H9 (cell line): Measurements from ENCODE around the gene LRRN4. TPM values are rescaled to one million over a fixed set of nuclear protein-coding genes. Genes with fewer than 3 reads are reported as not detected.

Source experiments
- DNase-seq: peaks from one replicate; pipeline ENCODE4 v3.0.0-alpha.2; 2017
- H2AFZ ChIP-seq: one replicate; pipeline ENCODE4 v1.6.1; 2013; ENCODE audit warnings: mild to moderate bottlenecking, low read length, control low read depth, moderate library complexity
- H2AK5ac ChIP-seq: 2 replicates; pipeline ENCODE4 v1.6.1; 2013; ENCODE audit warnings: low read length, control low read depth, mixed read lengths; ENCODE audit not compliant: insufficient read length
- H2BK120ac ChIP-seq: one replicate; pipeline ENCODE4 v1.6.1; 2013; ENCODE audit warnings: low read depth, mild to moderate bottlenecking, low read length, control low read depth, inconsistent platforms; ENCODE audit not compliant: poor library complexity, severe bottlenecking
- H2BK12ac ChIP-seq: 2 replicates; pipeline ENCODE4 v1.6.1; 2013; ENCODE audit warnings: low read length, control low read depth, mixed read lengths, low read depth; ENCODE audit not compliant: insufficient read length
- H2BK15ac ChIP-seq: 2 replicates; pipeline ENCODE4 v1.6.1; 2013; ENCODE audit warnings: low read depth, low read length, control low read depth
- H2BK20ac ChIP-seq: one replicate; pipeline ENCODE4 v1.6.1; 2013; ENCODE audit warnings: low read depth, mild to moderate bottlenecking, low read length, control low read depth, inconsistent platforms; ENCODE audit not compliant: poor library complexity, severe bottlenecking
- H2BK5ac ChIP-seq: 2 replicates; pipeline ENCODE4 v1.6.1; 2013; ENCODE audit warnings: low read length, control low read depth, mixed read lengths; ENCODE audit not compliant: insufficient read length
- H3K14ac ChIP-seq: 2 replicates; pipeline ENCODE4 v1.6.1; 2013; ENCODE audit warnings: low read length, control low read depth; ENCODE audit not compliant: insufficient read depth
- H3K18ac ChIP-seq: 2 replicates; pipeline ENCODE4 v1.6.1; 2013; ENCODE audit warnings: low read depth, mild to moderate bottlenecking, mixed read lengths, low read length, control low read depth; ENCODE audit not compliant: insufficient read length
- H3K23ac ChIP-seq: 2 replicates; pipeline ENCODE4 v1.6.1; 2013; ENCODE audit warnings: low read length, control low read depth, mixed read lengths, low read depth; ENCODE audit not compliant: insufficient read length
- H3K23me2 ChIP-seq: 2 replicates; pipeline ENCODE4 v1.6.1; 2013; ENCODE audit warnings: low read depth, mild to moderate bottlenecking, mixed read lengths, low read length, control low read depth; ENCODE audit not compliant: insufficient read length, poor library complexity, severe bottlenecking
- H3K27ac ChIP-seq: 2 replicates; pipeline ENCODE4 v1.5.1; 2013; ENCODE audit warnings: low read length, control low read depth, mixed read lengths, low read depth; ENCODE audit not compliant: insufficient read length
- H3K27me3 ChIP-seq: 2 replicates; pipeline ENCODE4 v1.6.1; 2013; ENCODE audit warnings: low read length, control low read depth, inconsistent platforms; ENCODE audit not compliant: insufficient read depth
- H3K4ac ChIP-seq: 2 replicates; pipeline ENCODE4 v1.6.1; 2013; ENCODE audit warnings: low read depth, mild to moderate bottlenecking, control low read depth, inconsistent platforms, low read length, moderate library complexity
- H3K4me1 ChIP-seq: 2 replicates; pipeline ENCODE4 v1.6.1; 2013; ENCODE audit warnings: low read length, control low read depth, inconsistent platforms; ENCODE audit not compliant: insufficient read depth
- H3K4me2 ChIP-seq: 2 replicates; pipeline ENCODE4 v1.6.1; 2013; ENCODE audit warnings: low read length, control low read depth, mixed read lengths; ENCODE audit not compliant: insufficient read length, insufficient read depth
- H3K56ac ChIP-seq: 2 replicates; pipeline ENCODE4 v1.6.1; 2013; ENCODE audit warnings: low read depth, mild to moderate bottlenecking, mixed read lengths, low read length, control low read depth; ENCODE audit not compliant: insufficient read length
- H3K79me1 ChIP-seq: 2 replicates; pipeline ENCODE4 v1.6.1; 2013; ENCODE audit warnings: low read depth, mild to moderate bottlenecking, moderate library complexity, low read length, control low read depth, inconsistent platforms; ENCODE audit not compliant: insufficient read depth, poor library complexity, severe bottlenecking
- H3K79me2 ChIP-seq: 2 replicates; pipeline ENCODE4 v1.6.1; 2013; ENCODE audit warnings: low read length, control low read depth, inconsistent platforms; ENCODE audit not compliant: insufficient read depth
- H3K9ac ChIP-seq: 2 replicates; pipeline ENCODE4 v1.6.1; 2013; ENCODE audit warnings: low read length, control low read depth, mixed read lengths; ENCODE audit not compliant: insufficient read length; ENCODE audit errors: extremely low read depth
- H3K9me3 ChIP-seq: one replicate; pipeline ENCODE4 v1.6.1; 2013; ENCODE audit warnings: low read depth, low read length, inconsistent platforms; ENCODE audit not compliant: control insufficient read depth
- H3T11ph ChIP-seq: one replicate; pipeline ENCODE4 v1.6.1; 2013; ENCODE audit warnings: mild to moderate bottlenecking, low read length, control low read depth, inconsistent platforms
- H4K20me1 ChIP-seq: one replicate; pipeline ENCODE4 v1.6.1; 2013; ENCODE audit not compliant: control insufficient read depth, insufficient read length, insufficient read depth
- H4K5ac ChIP-seq: 2 replicates; pipeline ENCODE4 v1.6.1; 2013; ENCODE audit warnings: low read depth, mild to moderate bottlenecking, mixed read lengths, low read length, control low read depth; ENCODE audit not compliant: insufficient read length
- H4K8ac ChIP-seq: replicated peaks from 2 replicates; pipeline ENCODE4 v1.6.1; 2013; ENCODE audit warnings: low read length, control low read depth, mixed read lengths, low read depth; ENCODE audit not compliant: insufficient read length
- H4K91ac ChIP-seq: 2 replicates; pipeline ENCODE4 v1.6.1; 2013; ENCODE audit warnings: low read depth, mild to moderate bottlenecking, moderate library complexity, mixed read lengths, low read length, control low read depth; ENCODE audit not compliant: insufficient read length
- H3K27ac Mint-ChIP-seq, 3 experiments: 2 replicates in 2 of 3; 3 replicates in 1 of 3; pipeline ENCODE4 v1.8.0; 2020 to 2021; ENCODE audit warnings: mixed read lengths in 3 of 3, mild to moderate bottlenecking in 1 of 3, moderate library complexity in 1 of 3
- H3K27me3 Mint-ChIP-seq: 2 replicates; pipeline ENCODE4 v1.8.0; 2021; ENCODE audit warnings: low read depth, mild to moderate bottlenecking, moderate library complexity, mixed read lengths
- H3K36me3 Mint-ChIP-seq, 3 experiments: 2 replicates in 2 of 3; 3 replicates in 1 of 3; pipeline ENCODE4 v1.8.0; 2020 to 2021; ENCODE audit warnings: low read depth in 3 of 3, mixed read lengths in 3 of 3; ENCODE audit not compliant: insufficient read depth in 1 of 3
- H3K4me1 Mint-ChIP-seq, 2 experiments: 2 replicates each; pipeline ENCODE4 v1.8.0; 2020; ENCODE audit warnings: mixed read lengths in 2 of 2
- H3K4me3 Mint-ChIP-seq, 2 experiments: 2 replicates in 1 of 2; 3 replicates in 1 of 2; pipeline ENCODE4 v1.8.0; 2020 to 2021; ENCODE audit warnings: mild to moderate bottlenecking in 2 of 2, mixed read lengths in 2 of 2, moderate library complexity in 1 of 2
- H3K9me3 Mint-ChIP-seq, 2 experiments: 2 replicates in 1 of 2; 3 replicates in 1 of 2; pipeline ENCODE4 v1.8.0; 2020; ENCODE audit warnings: mild to moderate bottlenecking in 2 of 2, mixed read lengths in 2 of 2, moderate library complexity in 1 of 2
- WGBS: extraction: QIAGEN DNeasy Blood & Tissue Kit; methylation state at CpG from one replicate; pipeline ENCODE4 v1.1.7; 2013; ENCODE audit warnings: missing lambda C conversion rate, low lambda C conversion rate, mixed read lengths; ENCODE audit not compliant: insufficient read length; ENCODE audit errors: extremely low coverage; 5-methylcytosine and 5-hydroxymethylcytosine counted together
- total RNA-seq: library from RNA; stranded (reverse); gene quantifications from 2 replicates; pipeline ENCODE4 v1.2.1, GENCODE V29; 2021
- TF ChIP-seq, protein P1 (sequence below): fragments of 200-600 bp; sonication (generic); conservative IDR thresholded peaks from 3 replicates; pipeline ENCODE4 v1.8.0; 2021; ENCODE audit warnings: antibody characterized with exemption, mild to moderate bottlenecking

The LRRN4 gene
- total RNA-seq, 1 experiment from 2014 or later: 0.22 TPM

DNA sequence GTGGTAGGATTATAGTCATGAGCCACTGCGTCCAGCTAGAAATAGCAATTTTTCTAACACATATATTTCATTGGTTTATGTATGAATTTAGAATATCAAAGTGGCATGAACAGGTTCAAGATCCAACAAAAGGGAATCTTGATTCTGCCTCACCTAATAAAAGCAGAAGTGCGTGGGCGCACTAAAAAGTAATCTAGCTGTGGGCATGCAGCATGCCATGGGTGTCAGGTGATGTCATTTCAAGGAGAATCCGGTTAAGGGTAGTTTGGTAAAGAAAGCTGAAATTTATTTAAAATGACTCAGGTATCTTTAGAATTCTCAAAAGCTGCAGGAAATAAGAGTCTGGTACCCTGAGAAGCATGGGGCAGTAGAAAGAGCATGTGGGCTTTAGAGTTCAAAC is 17.6 kb downstream of the LRRN4 start:
- no peak overlapping the region for H3K18ac ChIP-seq
- Mint-ChIP-seq H3K27me3 (no peaks in the 10 kb centered on the region), H3K9me3 (no peaks in the 10 kb centered on the region), H3K4me3 (no peak overlapping the region), H3K4me1 (peaks cover 11 to 12% of the 10 kb centered on the region in 2 experiments), H3K27ac (no peak overlapping the region), H3K36me3 (peaks cover 12 to 61% (median 44%) of the 10 kb centered on the region in 3 experiments)
- TF ChIP-seq, protein P1, sequence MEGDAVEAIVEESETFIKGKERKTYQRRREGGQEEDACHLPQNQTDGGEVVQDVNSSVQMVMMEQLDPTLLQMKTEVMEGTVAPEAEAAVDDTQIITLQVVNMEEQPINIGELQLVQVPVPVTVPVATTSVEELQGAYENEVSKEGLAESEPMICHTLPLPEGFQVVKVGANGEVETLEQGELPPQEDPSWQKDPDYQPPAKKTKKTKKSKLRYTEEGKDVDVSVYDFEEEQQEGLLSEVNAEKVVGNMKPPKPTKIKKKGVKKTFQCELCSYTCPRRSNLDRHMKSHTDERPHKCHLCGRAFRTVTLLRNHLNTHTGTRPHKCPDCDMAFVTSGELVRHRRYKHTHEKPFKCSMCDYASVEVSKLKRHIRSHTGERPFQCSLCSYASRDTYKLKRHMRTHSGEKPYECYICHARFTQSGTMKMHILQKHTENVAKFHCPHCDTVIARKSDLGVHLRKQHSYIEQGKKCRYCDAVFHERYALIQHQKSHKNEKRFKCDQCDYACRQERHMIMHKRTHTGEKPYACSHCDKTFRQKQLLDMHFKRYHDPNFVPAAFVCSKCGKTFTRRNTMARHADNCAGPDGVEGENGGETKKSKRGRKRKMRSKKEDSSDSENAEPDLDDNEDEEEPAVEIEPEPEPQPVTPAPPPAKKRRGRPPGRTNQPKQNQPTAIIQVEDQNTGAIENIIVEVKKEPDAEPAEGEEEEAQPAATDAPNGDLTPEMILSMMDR: no peak
- no peak for DNase-seq
- H3T11ph ChIP-seq: no peak overlapping the region
- H3K79me1 ChIP-seq: no peaks in the 10 kb centered on the region
- H3K9me3 ChIP-seq: no peaks in the 10 kb centered on the region
- H3K14ac ChIP-seq: no peak overlapping the region
- no peak overlapping the region for H3K56ac ChIP-seq
- no peak overlapping the region for H3K23ac ChIP-seq
- H3K9ac ChIP-seq: no peak overlapping the region
- no peak overlapping the region for H4K5ac ChIP-seq
- H3K79me2 ChIP-seq: no peaks in the 10 kb centered on the region
- no CpG with 5 or more reads among the region's 4 CpGs for WGBS
- no peaks in the 10 kb centered on the region for H3K23me2 ChIP-seq
- no peak overlapping the region for H4K8ac ChIP-seq
- no peaks in the 10 kb centered on the region for H3K27me3 ChIP-seq
- H2BK15ac ChIP-seq: no peak overlapping the region
- no peak overlapping the region for H3K4me2 ChIP-seq
- H3K4me1 ChIP-seq: no peaks in the 10 kb centered on the region
- H2BK120ac ChIP-seq: no peak overlapping the region
- H2BK5ac ChIP-seq: no peak overlapping the region
- no peak overlapping the region for H3K4ac ChIP-seq
- no peak overlapping the region for H2AFZ ChIP-seq
- no peaks in the 10 kb centered on the region for H4K20me1 ChIP-seq
- H2BK12ac ChIP-seq: no peak overlapping the region
- H4K91ac ChIP-seq: no peak overlapping the region
- no peak overlapping the region for H2BK20ac ChIP-seq
- H3K27ac ChIP-seq: no peak overlapping the region
- no peak overlapping the region for H2AK5ac ChIP-seq
